ENCODE measurements around the gene ZFAND3.

Gene ZFAND3

GRCh38 chr6:37830225-37830624, 10.7 kb downstream of the ZFAND3 start:
- no peak for DNase-seq

- DNase-seq = no peak
These were observed 11.9 kb downstream of the ZFAND3 start for GRCh38 chr6:37831457-37831856.

GRCh38 chr6:37835923-37836322, 16.4 kb downstream of the ZFAND3 start:
- no peak for DNase-seq

- no peak for DNase-seq
These were observed 18.8 kb downstream of the ZFAND3 start for GRCh38 chr6:37838219-37838921.

- DNase-seq = no peak
These were observed 20.8 kb downstream of the ZFAND3 start for GRCh38 chr6:37840143-37840939.

GRCh38 chr6:37840940-37841300, 21.4 kb downstream of the ZFAND3 start:
- DNase-seq = no peak

GRCh38 chr6:37845026-37845911, 25.7 kb downstream of the ZFAND3 start:
- no peak for DNase-seq

- no peak for DNase-seq
These were observed 26.4 kb downstream of the ZFAND3 start for GRCh38 chr6:37845930-37846329.

- no peak for DNase-seq
These were observed 28.2 kb downstream of the ZFAND3 start for GRCh38 chr6:37847704-37848103.

- no peak for DNase-seq
These were observed 28.8 kb downstream of the ZFAND3 start for GRCh38 chr6:37848371-37848770.

GRCh38 chr6:37850260-37850659, 30.7 kb downstream of the ZFAND3 start:
- DNase-seq = no peak

GRCh38 chr6:37850728-37851285, 31.3 kb downstream of the ZFAND3 start:
- no peak for DNase-seq

GRCh38 chr6:37851997-37852524, 32.5 kb downstream of the ZFAND3 start:
- no peak for DNase-seq

- DNase-seq = no peak
These were observed 36.8 kb downstream of the ZFAND3 start for GRCh38 chr6:37856285-37856684.

GRCh38 chr6:37858363-37858762, 38.8 kb downstream of the ZFAND3 start:
- no peak for DNase-seq

- DNase-seq = no peak
These were observed 40.8 kb downstream of the ZFAND3 start for GRCh38 chr6:37860226-37860839.

- DNase-seq = no peak
These were observed 41.9 kb downstream of the ZFAND3 start for GRCh38 chr6:37861452-37861851.

GRCh38 chr6:37862430-37862829, 42.9 kb downstream of the ZFAND3 start:
- DNase-seq = no peak

- no peak for DNase-seq
These were observed 43.5 kb downstream of the ZFAND3 start for GRCh38 chr6:37862992-37863391.

GRCh38 chr6:37864250-37864649, 44.7 kb downstream of the ZFAND3 start:
- no peak for DNase-seq

- DNase-seq = no peak
These were observed 46.0 kb downstream of the ZFAND3 start for GRCh38 chr6:37865504-37865903.

Data from activated CD4-positive, alpha-beta T cell treated with anti-CD3 and anti-CD28 coated beads for 1 hour (primary cell).